ENCODE data around the gene TMEM171.

The TMEM171 gene

GRCh38 chr5:73137563-73138530 lies 17.5 kb downstream of the TMEM171 start:
- Histone ChIP-seq H3K9ac (ENCODE audit: low read length) (no peak overlapping the region), H3K4me1 (ENCODE audit: control insufficient read depth, low read depth, low read length) (peaks cover 10% of the 10 kb centered on the region), H3K9me3 (ENCODE audit: control insufficient read depth, low read depth, low read length) (no peaks in the 10 kb centered on the region), H3K4me3 (ENCODE audit: low read length) (no peak overlapping the region), H3K27me3 (ENCODE audit: control insufficient read depth, insufficient read depth, low read length) (no peaks in the 10 kb centered on the region), H3K27ac (ENCODE audit: low read length) (no peak overlapping the region), H3K36me3 (ENCODE audit: control insufficient read depth, low read depth, low read length) (no peaks in the 10 kb centered on the region)

- Histone ChIP-seq H3K27ac (ENCODE audit: low read length) (no peak overlapping the region), H3K27me3 (ENCODE audit: control insufficient read depth, insufficient read depth, low read length) (no peaks in the 10 kb centered on the region), H3K36me3 (ENCODE audit: control insufficient read depth, low read depth, low read length) (no peaks in the 10 kb centered on the region), H3K9ac (ENCODE audit: low read length) (no peak overlapping the region), H3K4me3 (ENCODE audit: low read length) (no peak overlapping the region), H3K9me3 (ENCODE audit: control insufficient read depth, low read depth, low read length) (no peaks in the 10 kb centered on the region), H3K4me1 (ENCODE audit: control insufficient read depth, low read depth, low read length) (peaks cover 10% of the 10 kb centered on the region)
These were observed 19.1 kb downstream of the TMEM171 start for GRCh38 chr5:73139485-73139884.

- Histone ChIP-seq H3K27ac (ENCODE audit: low read length) (no peak overlapping the region), H3K9me3 (ENCODE audit: control insufficient read depth, low read depth, low read length) (no peaks in the 10 kb centered on the region), H3K4me1 (ENCODE audit: control insufficient read depth, low read depth, low read length) (peaks cover 8% of the 10 kb centered on the region), H3K9ac (ENCODE audit: low read length) (no peak overlapping the region), H3K36me3 (ENCODE audit: control insufficient read depth, low read depth, low read length) (no peaks in the 10 kb centered on the region), H3K4me3 (ENCODE audit: low read length) (no peak overlapping the region), H3K27me3 (ENCODE audit: control insufficient read depth, insufficient read depth, low read length) (no peaks in the 10 kb centered on the region)
These were observed 20.4 kb downstream of the TMEM171 start for GRCh38 chr5:73140801-73141200.

- Histone ChIP-seq H3K4me3 (ENCODE audit: low read length) (no peak overlapping the region), H3K9me3 (ENCODE audit: control insufficient read depth, low read depth, low read length) (no peaks in the 10 kb centered on the region), H3K9ac (ENCODE audit: low read length) (no peak overlapping the region), H3K36me3 (ENCODE audit: control insufficient read depth, low read depth, low read length) (no peaks in the 10 kb centered on the region), H3K4me1 (ENCODE audit: control insufficient read depth, low read depth, low read length) (no peaks in the 10 kb centered on the region), H3K27ac (ENCODE audit: low read length) (no peak overlapping the region), H3K27me3 (ENCODE audit: control insufficient read depth, insufficient read depth, low read length) (no peaks in the 10 kb centered on the region)
These were observed 21.7 kb downstream of the TMEM171 start for GRCh38 chr5:73142035-73142434.

GRCh38 chr5:73143716-73144115 lies 23.3 kb downstream of the TMEM171 start:
- Histone ChIP-seq H3K36me3 (ENCODE audit: control insufficient read depth, low read depth, low read length) (no peaks in the 10 kb centered on the region), H3K9me3 (ENCODE audit: control insufficient read depth, low read depth, low read length) (no peaks in the 10 kb centered on the region), H3K27ac (ENCODE audit: low read length) (no peak overlapping the region), H3K4me1 (ENCODE audit: control insufficient read depth, low read depth, low read length) (no peaks in the 10 kb centered on the region), H3K27me3 (ENCODE audit: control insufficient read depth, insufficient read depth, low read length) (no peaks in the 10 kb centered on the region), H3K4me3 (ENCODE audit: low read length) (no peak overlapping the region), H3K9ac (ENCODE audit: low read length) (no peak overlapping the region)

GRCh38 chr5:73149540-73149939 lies 29.2 kb downstream of the TMEM171 start:
- Histone ChIP-seq H3K4me1 (ENCODE audit: control insufficient read depth, low read depth, low read length) (no peaks in the 10 kb centered on the region), H3K27me3 (ENCODE audit: control insufficient read depth, insufficient read depth, low read length) (no peaks in the 10 kb centered on the region), H3K9me3 (ENCODE audit: control insufficient read depth, low read depth, low read length) (no peaks in the 10 kb centered on the region), H3K36me3 (ENCODE audit: control insufficient read depth, low read depth, low read length) (no peaks in the 10 kb centered on the region), H3K9ac (ENCODE audit: low read length) (no peak overlapping the region), H3K27ac (ENCODE audit: low read length) (no peak overlapping the region), H3K4me3 (ENCODE audit: low read length) (no peak overlapping the region)

- no peaks in the 10 kb centered on the region for H3K9me3 ChIP-seq (ENCODE audit: control insufficient read depth, low read depth, low read length)
- H3K36me3 ChIP-seq (ENCODE audit: control insufficient read depth, low read depth, low read length): no peaks in the 10 kb centered on the region
- no peak overlapping the region for H3K27ac ChIP-seq (ENCODE audit: low read length)
- no peak overlapping the region for H3K9ac ChIP-seq (ENCODE audit: low read length)
- peaks cover 3% of the 10 kb centered on the region for H3K4me1 ChIP-seq (ENCODE audit: control insufficient read depth, low read depth, low read length)
- no peak overlapping the region for H3K4me3 ChIP-seq (ENCODE audit: low read length)
- no peaks in the 10 kb centered on the region for H3K27me3 ChIP-seq (ENCODE audit: control insufficient read depth, insufficient read depth, low read length)
These were observed 30.5 kb downstream of the TMEM171 start for GRCh38 chr5:73150876-73151275.

GRCh38 chr5:73151766-73152410 lies 31.5 kb downstream of the TMEM171 start:
- no peak overlapping the region for H3K9ac ChIP-seq (ENCODE audit: low read length)
- H3K27ac ChIP-seq (ENCODE audit: low read length): no peak overlapping the region
- no peaks in the 10 kb centered on the region for H3K9me3 ChIP-seq (ENCODE audit: control insufficient read depth, low read depth, low read length)
- H3K4me1 ChIP-seq (ENCODE audit: control insufficient read depth, low read depth, low read length): peaks cover 3% of the 10 kb centered on the region
- no peaks in the 10 kb centered on the region for H3K36me3 ChIP-seq (ENCODE audit: control insufficient read depth, low read depth, low read length)
- H3K4me3 ChIP-seq (ENCODE audit: low read length): no peak overlapping the region
- H3K27me3 ChIP-seq (ENCODE audit: control insufficient read depth, insufficient read depth, low read length): no peaks in the 10 kb centered on the region

GRCh38 chr5:73152411-73153388 lies 32.3 kb downstream of the TMEM171 start:
- peaks cover 3% of the 10 kb centered on the region for H3K4me1 ChIP-seq (ENCODE audit: control insufficient read depth, low read depth, low read length)
- H3K9ac ChIP-seq (ENCODE audit: low read length): no peak overlapping the region
- no peaks in the 10 kb centered on the region for H3K27me3 ChIP-seq (ENCODE audit: control insufficient read depth, insufficient read depth, low read length)
- H3K4me3 ChIP-seq (ENCODE audit: low read length): no peak overlapping the region
- no peak overlapping the region for H3K27ac ChIP-seq (ENCODE audit: low read length)
- H3K36me3 ChIP-seq (ENCODE audit: control insufficient read depth, low read depth, low read length): no peaks in the 10 kb centered on the region
- no peaks in the 10 kb centered on the region for H3K9me3 ChIP-seq (ENCODE audit: control insufficient read depth, low read depth, low read length)

GRCh38 chr5:73153513-73153912 lies 33.1 kb downstream of the TMEM171 start:
- Histone ChIP-seq H3K4me1 (ENCODE audit: control insufficient read depth, low read depth, low read length) (peaks cover 3% of the 10 kb centered on the region), H3K27ac (ENCODE audit: low read length) (no peak overlapping the region), H3K27me3 (ENCODE audit: control insufficient read depth, insufficient read depth, low read length) (no peaks in the 10 kb centered on the region), H3K9me3 (ENCODE audit: control insufficient read depth, low read depth, low read length) (no peaks in the 10 kb centered on the region), H3K9ac (ENCODE audit: low read length) (no peak overlapping the region), H3K36me3 (ENCODE audit: control insufficient read depth, low read depth, low read length) (no peaks in the 10 kb centered on the region), H3K4me3 (ENCODE audit: low read length) (no peak overlapping the region)
